Natural killer cell (primary cell): ENCODE results near the gene GPC1. TPM values are rescaled to one million over a fixed set of nuclear protein-coding genes. Genes with fewer than 3 reads are reported as not detected.

Experiments
- ATAC-seq, 3 donors: fragments of 150-1000 bp in 2 of 3; fragments of 200-7000 bp in 1 of 3; cut with Tn5 transposase; 1 replicate in 1 of 3; 2 replicates in 2 of 3; pipeline ENCODE4 v1.10.0; 2021; ENCODE audit warnings: mild to moderate bottlenecking in 2 of 3, moderate library complexity in 2 of 3
- DNase-seq, 2 donors: peaks; one replicate each; pipeline versions ENCODE4 v3.0.0 to v3.0.0-alpha.2; 2013 to 2021; ENCODE audit warnings: mixed read lengths in 1 of 2
- H3K27ac ChIP-seq: one replicate; pipeline ENCODE4 v1.5.1; 2013; ENCODE audit warnings: mild to moderate bottlenecking, low read length
- H3K27me3 ChIP-seq: one replicate; pipeline ENCODE4 v1.6.1; 2013; ENCODE audit warnings: low read length; ENCODE audit not compliant: control insufficient read depth, insufficient read depth
- H3K36me3 ChIP-seq: one replicate; pipeline ENCODE4 v1.6.1; 2013; ENCODE audit warnings: low read length; ENCODE audit not compliant: control insufficient read depth, insufficient read depth
- H3K4me1 ChIP-seq: one replicate; pipeline ENCODE4 v1.6.1; 2013; ENCODE audit warnings: low read length; ENCODE audit not compliant: control insufficient read depth, insufficient read depth
- H3K4me3 ChIP-seq: one replicate; pipeline ENCODE4 v1.5.1; 2013; ENCODE audit warnings: low read length
- H3K9me3 ChIP-seq: one replicate; pipeline ENCODE4 v1.6.1; 2013; ENCODE audit warnings: low read length; ENCODE audit not compliant: control insufficient read depth, insufficient read depth
- H3K27ac Mint-ChIP-seq, 2 donors: one replicate each; pipeline ENCODE4 v1.8.0; 2022; ENCODE audit warnings: mild to moderate bottlenecking in 2 of 2, mixed read lengths in 2 of 2, moderate library complexity in 1 of 2
- H3K27me3 Mint-ChIP-seq, 2 donors: one replicate each; pipeline ENCODE4 v1.8.0; 2022; ENCODE audit warnings: low read depth in 2 of 2, mixed read lengths in 2 of 2
- H3K36me3 Mint-ChIP-seq: one replicate; pipeline ENCODE4 v1.8.0; 2022; ENCODE audit warnings: mixed read lengths
- H3K4me1 Mint-ChIP-seq, 2 donors: one replicate each; pipeline ENCODE4 v1.8.0; 2022; ENCODE audit warnings: mixed read lengths in 2 of 2
- H3K4me3 Mint-ChIP-seq: one replicate; pipeline ENCODE4 v1.8.0; 2022; ENCODE audit warnings: mild to moderate bottlenecking, moderate library complexity, mixed read lengths
- H3K9me3 Mint-ChIP-seq, 2 donors: one replicate each; pipeline ENCODE4 v1.8.0; 2022; ENCODE audit warnings: mixed read lengths in 2 of 2
- CTCF ChIP-seq: fragments of 200-600 bp; IDR thresholded peaks from one replicate; pipeline ENCODE4 v1.8.0; 2022; ENCODE audit warnings: antibody characterized with exemption
- WGBS: methylation state at CpG from one replicate; pipeline ENCODE4 v1.1.7; 2013; ENCODE audit warnings: missing lambda C conversion rate; ENCODE audit not compliant: insufficient coverage; 5-methylcytosine and 5-hydroxymethylcytosine counted together
- intact Hi-C: fragments of 100-400 bp; cut with micrococcal nuclease; formaldehyde crosslinking; loops from one replicate; pipeline ENCODE4 v1.14.2; 2022
- total RNA-seq, 4 donors: library from RNA; stranded (reverse); fragments of 120-200 nt in 1 of 4; gene quantifications; one replicate each; pipeline versions ENCODE4 v1.2.3 to v1.2.4, GENCODE V29; 2013 to 2022

Gene GPC1
- total RNA-seq, 3 donors from 2014 or later (not counting 1 experiment from before 2014, with no cell fraction given): 0.79 to 1.4 (median 0.94) TPM

- Histone ChIP-seq H3K9me3 (no peaks in the 10 kb centered on the region), H3K27ac (no peak overlapping the region), H3K27me3 (peaks cover 14% of the 10 kb centered on the region), H3K36me3 (no peaks in the 10 kb centered on the region), H3K4me3 (no peak overlapping the region), H3K4me1 (peaks cover 6% of the 10 kb centered on the region)
- H3K36me3 Mint-ChIP-seq: no peaks in the 10 kb centered on the region
- no peak overlapping the region for H3K27ac Mint-ChIP-seq
- ATAC-seq (no peak), DNase-seq (no peak)
- no peaks in the 10 kb centered on the region for H3K9me3 Mint-ChIP-seq
- intact Hi-C loops: no loop called here
- WGBS: 90% methylated on average over 15 of the region's 16 CpGs
- no peak for TF ChIP-seq CTCF
- H3K27me3 Mint-ChIP-seq: peaks cover 12 to 17% of the 10 kb centered on the region in 2 donors
- H3K4me1 Mint-ChIP-seq: peaks cover 5 to 12% of the 10 kb centered on the region in 2 donors
- no peak overlapping the region for H3K4me3 Mint-ChIP-seq
These were observed 22.8 kb downstream of the GPC1 start for GRCh38 chr2:240458044-240458899.

- no peak overlapping the region for H3K4me3 Mint-ChIP-seq
- TF ChIP-seq CTCF: no peak
- peaks cover 12 to 16% of the 10 kb centered on the region in 2 donors for H3K27me3 Mint-ChIP-seq
- WGBS: 97% methylated on average over 18 of the region's 18 CpGs
- ATAC-seq (no peak), DNase-seq (no peak)
- no peaks in the 10 kb centered on the region for H3K9me3 Mint-ChIP-seq
- Histone ChIP-seq H3K36me3 (no peaks in the 10 kb centered on the region), H3K4me1 (peaks cover 4% of the 10 kb centered on the region), H3K9me3 (no peaks in the 10 kb centered on the region), H3K27ac (no peak overlapping the region), H3K4me3 (no peak overlapping the region), H3K27me3 (peaks cover 14% of the 10 kb centered on the region)
- no peak overlapping the region for H3K27ac Mint-ChIP-seq
- H3K4me1 Mint-ChIP-seq: peaks cover 5 to 10% of the 10 kb centered on the region in 2 donors
- intact Hi-C loops: no loop called here
- no peaks in the 10 kb centered on the region for H3K36me3 Mint-ChIP-seq
These were observed 23.5 kb downstream of the GPC1 start for GRCh38 chr2:240458900-240459391.

- DNase-seq: no peak
- H3K4me3 Mint-ChIP-seq: no peak overlapping the region
- no peaks in the 10 kb centered on the region for H3K9me3 Mint-ChIP-seq
- Histone ChIP-seq H3K27me3 (peaks cover 10% of the 10 kb centered on the region), H3K4me3 (no peak overlapping the region), H3K9me3 (no peaks in the 10 kb centered on the region), H3K4me1 (no peaks in the 10 kb centered on the region), H3K36me3 (no peaks in the 10 kb centered on the region), H3K27ac (no peak overlapping the region)
- no peak for ATAC-seq
- no peak overlapping the region for H3K27ac Mint-ChIP-seq
- peaks cover 5 to 10% of the 10 kb centered on the region in 2 donors for H3K27me3 Mint-ChIP-seq
- H3K4me1 Mint-ChIP-seq: peaks cover 3 to 4% of the 10 kb centered on the region in 2 donors
- intact Hi-C loops: no loop called here
- WGBS: 83% methylated on average over 23 of the region's 23 CpGs
- no peak for TF ChIP-seq CTCF
- no peaks in the 10 kb centered on the region for H3K36me3 Mint-ChIP-seq
These were observed 24.2 kb downstream of the GPC1 start for GRCh38 chr2:240459401-240460252.
